ENCODE measurements around the gene FBXL5.
"Not testable (repeated sequence)": the region's sequence is repeated elsewhere in the genome, so short reads cannot be mapped to it uniquely, and the experiment has no call there.

The FBXL5 gene

GRCh38 chr4:15649914-15650545, 5.1 kb downstream of the FBXL5 start:
- Histone ChIP-seq H3K4me2 (ENCODE audit: low read length) (no peak overlapping the region), H2AK5ac (ENCODE audit: low read length) (no peak overlapping the region), H3K4me3 (ENCODE audit: low read length) (no peak overlapping the region), H4K5ac (ENCODE audit: low read length) (no peak overlapping the region), H3K23ac (ENCODE audit: low read length) (no peak overlapping the region), H3K4ac (ENCODE audit: low read depth, low read length) (no peak overlapping the region), H3K79me2 (ENCODE audit: control insufficient read depth, insufficient read depth, low read length) (peaks cover 35% of the 10 kb centered on the region), H3K56ac (ENCODE audit: low read length) (no peak overlapping the region), H3K36me3 (ENCODE audit: control insufficient read depth, insufficient read depth, low read length) (no peaks in the 10 kb centered on the region), H2BK120ac (ENCODE audit: low read depth, low read length) (no peak overlapping the region), H3K4me1 (ENCODE audit: control insufficient read depth, low read depth, low read length) (peaks cover 3% of the 10 kb centered on the region), H3K79me1 (ENCODE audit: low read length) (peaks cover 2% of the 10 kb centered on the region), H4K8ac (ENCODE audit: low read depth, low read length) (no peak overlapping the region), H3K18ac (ENCODE audit: low read length) (no peak overlapping the region), H3K9ac (ENCODE audit: low read length) (no peak overlapping the region), H3K27me3 (ENCODE audit: insufficient read depth, low read length, poor library complexity) (no peaks in the 10 kb centered on the region), H2BK5ac (ENCODE audit: low read length) (no peak overlapping the region), H2BK15ac (replicated peaks; ENCODE audit: low read depth) (no peak overlapping the region), H3K27ac (ENCODE audit: low read depth, low read length) (no peak overlapping the region)
- peak; percentile 92 for DNase-seq
- WGBS (ENCODE audit: extremely low coverage, insufficient coverage, low lambda C conversion rate): no CpG with 5 or more reads among the region's 5 CpGs

- DNase-seq: no peak
- no CpG with 5 or more reads among the region's 2 CpGs for WGBS (ENCODE audit: extremely low coverage, insufficient coverage, low lambda C conversion rate)
These were observed 6.6 kb downstream of the FBXL5 start for GRCh38 chr4:15648600-15648999.

GRCh38 chr4:15638418-15638817, 16.7 kb downstream of the FBXL5 start:
- Histone ChIP-seq H3K4me2 (ENCODE audit: low read length) (no peak overlapping the region), H3K4me1 (ENCODE audit: control insufficient read depth, low read depth, low read length) (no peaks in the 10 kb centered on the region), H4K5ac (ENCODE audit: low read length) (no peak overlapping the region), H3K79me1 (ENCODE audit: low read length) (no peaks in the 10 kb centered on the region), H2BK15ac (replicated peaks; ENCODE audit: low read depth) (no peak overlapping the region), H3K4me3 (ENCODE audit: low read length) (no peak overlapping the region), H3K23ac (ENCODE audit: low read length) (no peak overlapping the region), H2BK120ac (ENCODE audit: low read depth, low read length) (no peak overlapping the region), H2AK5ac (ENCODE audit: low read length) (no peak overlapping the region), H3K36me3 (ENCODE audit: control insufficient read depth, insufficient read depth, low read length) (no peaks in the 10 kb centered on the region), H3K18ac (ENCODE audit: low read length) (no peak overlapping the region), H3K56ac (ENCODE audit: low read length) (no peak overlapping the region), H4K8ac (ENCODE audit: low read depth, low read length) (no peak overlapping the region), H2BK5ac (ENCODE audit: low read length) (no peak overlapping the region), H3K4ac (ENCODE audit: low read depth, low read length) (no peak overlapping the region), H3K27ac (ENCODE audit: low read depth, low read length) (no peak overlapping the region), H3K9ac (ENCODE audit: low read length) (no peak overlapping the region), H3K79me2 (ENCODE audit: control insufficient read depth, insufficient read depth, low read length) (no peaks in the 10 kb centered on the region), H3K27me3 (ENCODE audit: insufficient read depth, low read length, poor library complexity) (no peaks in the 10 kb centered on the region)
- no peak for DNase-seq
- WGBS (ENCODE audit: extremely low coverage, insufficient coverage, low lambda C conversion rate): no CpG with 5 or more reads among the region's 6 CpGs

More at GRCh38 chr4:15648600-15648999, 6.6 kb downstream of the FBXL5 start:
- no peak overlapping the region for H2BK5ac ChIP-seq (ENCODE audit: low read length)
- H3K4me3 ChIP-seq (ENCODE audit: low read length): no peak overlapping the region
- H3K4me2 ChIP-seq (ENCODE audit: low read length): no peak overlapping the region
- H3K79me2 ChIP-seq (ENCODE audit: control insufficient read depth, insufficient read depth, low read length): peaks cover 31% of the 10 kb centered on the region
- H2BK120ac ChIP-seq (ENCODE audit: low read depth, low read length): no peak overlapping the region
- no peak overlapping the region for H3K56ac ChIP-seq (ENCODE audit: low read length)
- H3K9ac ChIP-seq (ENCODE audit: low read length): no peak overlapping the region
- no peak overlapping the region for H2BK15ac ChIP-seq (replicated peaks; ENCODE audit: low read depth)
- no peak overlapping the region for H3K4ac ChIP-seq (ENCODE audit: low read depth, low read length)
- H3K18ac ChIP-seq (ENCODE audit: low read length): no peak overlapping the region
- H3K36me3 ChIP-seq (ENCODE audit: control insufficient read depth, insufficient read depth, low read length): no peaks in the 10 kb centered on the region
- H4K8ac ChIP-seq (ENCODE audit: low read depth, low read length): no peak overlapping the region
- no peak overlapping the region for H2AK5ac ChIP-seq (ENCODE audit: low read length)
- no peaks in the 10 kb centered on the region for H3K27me3 ChIP-seq (ENCODE audit: insufficient read depth, low read length, poor library complexity)
- peaks cover 4% of the 10 kb centered on the region for H3K79me1 ChIP-seq (ENCODE audit: low read length)
- H3K23ac ChIP-seq (ENCODE audit: low read length): no peak overlapping the region
- no peak overlapping the region for H4K5ac ChIP-seq (ENCODE audit: low read length)
- H3K4me1 ChIP-seq (ENCODE audit: control insufficient read depth, low read depth, low read length): peaks cover 3% of the 10 kb centered on the region
- no peak overlapping the region for H3K27ac ChIP-seq (ENCODE audit: low read depth, low read length)

GRCh38 chr4:15636818-15637217, 18.3 kb downstream of the FBXL5 start:
- H2BK15ac ChIP-seq (replicated peaks; ENCODE audit: low read depth): no peak overlapping the region
- no peak overlapping the region for H4K8ac ChIP-seq (ENCODE audit: low read depth, low read length)
- no peak overlapping the region for H2BK5ac ChIP-seq (ENCODE audit: low read length)
- no peak for DNase-seq
- no peaks in the 10 kb centered on the region for H3K36me3 ChIP-seq (ENCODE audit: control insufficient read depth, insufficient read depth, low read length)
- H3K4me2 ChIP-seq (ENCODE audit: low read length): no peak overlapping the region
- no peaks in the 10 kb centered on the region for H3K79me2 ChIP-seq (ENCODE audit: control insufficient read depth, insufficient read depth, low read length)
- no peak overlapping the region for H2AK5ac ChIP-seq (ENCODE audit: low read length)
- no peak overlapping the region for H3K27ac ChIP-seq (ENCODE audit: low read depth, low read length)
- H3K4ac ChIP-seq (ENCODE audit: low read depth, low read length): no peak overlapping the region
- no peaks in the 10 kb centered on the region for H3K27me3 ChIP-seq (ENCODE audit: insufficient read depth, low read length, poor library complexity)
- H4K5ac ChIP-seq (ENCODE audit: low read length): no peak overlapping the region
- H3K79me1 ChIP-seq (ENCODE audit: low read length): no peaks in the 10 kb centered on the region
- H3K18ac ChIP-seq (ENCODE audit: low read length): no peak overlapping the region
- H3K23ac ChIP-seq (ENCODE audit: low read length): no peak overlapping the region
- no peaks in the 10 kb centered on the region for H3K4me1 ChIP-seq (ENCODE audit: control insufficient read depth, low read depth, low read length)
- WGBS (ENCODE audit: extremely low coverage, insufficient coverage, low lambda C conversion rate): no CpG with 5 or more reads among the region's 1 CpG
- H3K4me3 ChIP-seq (ENCODE audit: low read length): no peak overlapping the region
- H3K9ac ChIP-seq (ENCODE audit: low read length): no peak overlapping the region
- no peak overlapping the region for H2BK120ac ChIP-seq (ENCODE audit: low read depth, low read length)
- H3K56ac ChIP-seq (ENCODE audit: low read length): no peak overlapping the region

- H3K4me2 ChIP-seq (ENCODE audit: low read length); H3K36me3 ChIP-seq (ENCODE audit: control insufficient read depth, insufficient read depth, low read length); H2AK5ac ChIP-seq (ENCODE audit: low read length); H2BK120ac ChIP-seq (ENCODE audit: low read depth, low read length); H2BK15ac ChIP-seq (replicated peaks; ENCODE audit: low read depth); H4K5ac ChIP-seq (ENCODE audit: low read length); H3K4me3 ChIP-seq (ENCODE audit: low read length); H3K56ac ChIP-seq (ENCODE audit: low read length); H4K8ac ChIP-seq (ENCODE audit: low read depth, low read length); H3K4me1 ChIP-seq (ENCODE audit: control insufficient read depth, low read depth, low read length); H2BK5ac ChIP-seq (ENCODE audit: low read length); H3K27ac ChIP-seq (ENCODE audit: low read depth, low read length); H3K4ac ChIP-seq (ENCODE audit: low read depth, low read length); DNase-seq; H3K23ac ChIP-seq (ENCODE audit: low read length); H3K9ac ChIP-seq (ENCODE audit: low read length); H3K18ac ChIP-seq (ENCODE audit: low read length); H3K27me3 ChIP-seq (ENCODE audit: insufficient read depth, low read length, poor library complexity): not testable (repeated sequence)
- WGBS (ENCODE audit: extremely low coverage, insufficient coverage, low lambda C conversion rate): no CpG with 5 or more reads among the region's 5 CpGs
- Histone ChIP-seq H3K79me1 (ENCODE audit: low read length) (peaks cover 15% of the 10 kb centered on the region), H3K79me2 (ENCODE audit: control insufficient read depth, insufficient read depth, low read length) (peaks cover 20% of the 10 kb centered on the region)
These were observed 37.8 kb downstream of the FBXL5 start for GRCh38 chr4:15617407-15617806.

- H3K4me2 ChIP-seq (ENCODE audit: low read length); H3K4me1 ChIP-seq (ENCODE audit: control insufficient read depth, low read depth, low read length); H3K9ac ChIP-seq (ENCODE audit: low read length); H2BK15ac ChIP-seq (replicated peaks; ENCODE audit: low read depth); H3K4me3 ChIP-seq (ENCODE audit: low read length); H3K36me3 ChIP-seq (ENCODE audit: control insufficient read depth, insufficient read depth, low read length); H4K5ac ChIP-seq (ENCODE audit: low read length); H3K23ac ChIP-seq (ENCODE audit: low read length); H3K56ac ChIP-seq (ENCODE audit: low read length); H3K27ac ChIP-seq (ENCODE audit: low read depth, low read length); H2BK120ac ChIP-seq (ENCODE audit: low read depth, low read length); H3K18ac ChIP-seq (ENCODE audit: low read length); H2AK5ac ChIP-seq (ENCODE audit: low read length); DNase-seq; H2BK5ac ChIP-seq (ENCODE audit: low read length); H3K4ac ChIP-seq (ENCODE audit: low read depth, low read length); H4K8ac ChIP-seq (ENCODE audit: low read depth, low read length); H3K27me3 ChIP-seq (ENCODE audit: insufficient read depth, low read length, poor library complexity): not testable (repeated sequence)
- H3K79me2 ChIP-seq (ENCODE audit: control insufficient read depth, insufficient read depth, low read length): peaks cover 17% of the 10 kb centered on the region
- H3K79me1 ChIP-seq (ENCODE audit: low read length): peaks cover 15% of the 10 kb centered on the region
- no CpG with 5 or more reads among the region's 24 CpGs for WGBS (ENCODE audit: extremely low coverage, insufficient coverage, low lambda C conversion rate)
These were observed 40.3 kb downstream of the FBXL5 start for GRCh38 chr4:15614891-15615290.
